ENCODE results near the gene EMILIN1.
"Not testable (repeated sequence)": the region's sequence is repeated elsewhere in the genome, so short reads cannot be mapped to it uniquely, and the experiment has no call there.

Gene EMILIN1

DNA sequence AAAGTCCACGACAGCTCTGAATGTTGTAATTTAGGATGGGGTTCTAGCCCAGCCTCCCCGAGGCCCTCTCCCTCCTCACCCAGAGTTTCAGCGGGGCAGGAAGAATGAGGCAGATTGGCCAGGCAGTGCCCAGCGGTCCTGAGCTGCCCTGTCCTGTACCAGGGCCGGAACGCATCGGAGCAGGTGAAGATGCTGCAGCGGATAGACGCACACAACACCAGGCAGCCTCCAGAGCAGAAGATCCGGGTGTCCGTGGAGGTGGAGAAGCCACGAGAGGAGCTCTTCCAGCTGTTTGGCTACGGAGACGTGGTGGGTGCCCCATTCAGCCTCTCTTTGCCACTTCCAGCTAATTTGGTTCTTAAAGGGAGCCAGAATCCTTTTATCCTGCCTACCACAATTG is 18.9 kb downstream of the EMILIN1 start:
- 86 to 94% methylated on average over 10 of the region's 14 CpGs for WGBS, 2 experiments (ENCODE audit: insufficient coverage in 2 of 2)
- H3K36me3 ChIP-seq (ENCODE audit: control insufficient read depth, insufficient read depth, low read length) = no peaks in the 10 kb centered on the region
- H3K9me3 ChIP-seq (ENCODE audit: control insufficient read depth, low read length) = no peaks in the 10 kb centered on the region
- H3K4me1 ChIP-seq (ENCODE audit: control insufficient read depth, insufficient read depth, low read length, poor library complexity, severe bottlenecking) = peaks cover 8% of the 10 kb centered on the region
- no peak overlapping the region for H3K27ac ChIP-seq (ENCODE audit: low read depth, low read length, severe bottlenecking)
- H3K4me3 ChIP-seq (ENCODE audit: extremely low read depth, insufficient read depth, low read length, poor library complexity, severe bottlenecking) = no peak overlapping the region

DNA sequence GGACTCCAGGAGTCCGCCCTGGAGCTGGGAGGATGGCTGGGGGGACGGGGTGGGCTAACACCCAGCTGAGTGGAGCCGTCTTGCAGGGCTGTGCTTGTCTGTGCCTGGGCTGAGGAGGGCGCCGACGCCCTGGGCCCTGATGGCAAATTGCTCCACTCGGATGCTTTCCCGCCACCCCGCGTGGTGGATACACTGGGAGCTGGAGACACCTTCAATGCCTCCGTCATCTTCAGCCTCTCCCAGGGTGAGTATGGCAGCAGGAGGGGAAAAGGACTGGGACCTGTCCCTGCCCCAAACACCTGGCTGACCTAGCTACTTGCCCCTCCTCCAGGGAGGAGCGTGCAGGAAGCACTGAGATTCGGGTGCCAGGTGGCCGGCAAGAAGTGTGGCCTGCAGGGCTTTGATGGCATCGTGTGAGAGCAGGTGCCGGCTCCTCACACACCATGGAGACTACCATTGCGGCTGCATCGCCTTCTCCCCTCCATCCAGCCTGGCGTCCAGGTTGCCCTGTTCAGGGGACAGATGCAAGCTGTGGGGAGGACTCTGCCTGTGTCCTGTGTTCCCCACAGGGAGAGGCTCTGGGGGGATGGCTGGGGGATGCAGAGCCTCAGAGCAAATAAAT is 21.0 kb downstream of the EMILIN1 start:
- H3K4me3 ChIP-seq (ENCODE audit: extremely low read depth, insufficient read depth, low read length, poor library complexity, severe bottlenecking) = no peak overlapping the region
- H3K27ac ChIP-seq (ENCODE audit: low read depth, low read length, severe bottlenecking) = no peak overlapping the region
- H3K4me1 ChIP-seq (ENCODE audit: control insufficient read depth, insufficient read depth, low read length, poor library complexity, severe bottlenecking) = no peaks in the 10 kb centered on the region
- no peaks in the 10 kb centered on the region for H3K36me3 ChIP-seq (ENCODE audit: control insufficient read depth, insufficient read depth, low read length)
- 91 to 95% methylated on average over 14 to 16 of the region's 19 CpGs for WGBS, 2 experiments (ENCODE audit: insufficient coverage in 2 of 2)
- no peaks in the 10 kb centered on the region for H3K9me3 ChIP-seq (ENCODE audit: control insufficient read depth, low read length)

GRCh38 chr2:27100036-27100435 is 21.6 kb downstream of the EMILIN1 start:
- WGBS, 2 experiments (ENCODE audit: insufficient coverage in 2 of 2) = 86 to 93% methylated on average over 8 to 10 of the region's 10 CpGs

GRCh38 chr2:27102329-27102728 is 23.9 kb downstream of the EMILIN1 start:
- Histone ChIP-seq H3K9me3 (ENCODE audit: control insufficient read depth, low read length) (no peaks in the 10 kb centered on the region), H3K4me3 (ENCODE audit: extremely low read depth, insufficient read depth, low read length, poor library complexity, severe bottlenecking) (no peak overlapping the region), H3K27ac (ENCODE audit: low read depth, low read length, severe bottlenecking) (no peak overlapping the region), H3K36me3 (ENCODE audit: control insufficient read depth, insufficient read depth, low read length) (no peaks in the 10 kb centered on the region), H3K4me1 (ENCODE audit: control insufficient read depth, insufficient read depth, low read length, poor library complexity, severe bottlenecking) (no peaks in the 10 kb centered on the region)
- WGBS, 2 experiments (ENCODE audit: insufficient coverage in 2 of 2) = 80 to 87% methylated on average over 1 to 3 of the region's 5 CpGs

More at GRCh38 chr2:27100036-27100435, 21.6 kb downstream of the EMILIN1 start:
- no peaks in the 10 kb centered on the region for H3K9me3 ChIP-seq (ENCODE audit: control insufficient read depth, low read length)
- no peak overlapping the region for H3K27ac ChIP-seq (ENCODE audit: low read depth, low read length, severe bottlenecking)
- H3K36me3 ChIP-seq (ENCODE audit: control insufficient read depth, insufficient read depth, low read length) = no peaks in the 10 kb centered on the region
- H3K4me1 ChIP-seq (ENCODE audit: control insufficient read depth, insufficient read depth, low read length, poor library complexity, severe bottlenecking) = no peaks in the 10 kb centered on the region
- H3K4me3 ChIP-seq (ENCODE audit: extremely low read depth, insufficient read depth, low read length, poor library complexity, severe bottlenecking) = no peak overlapping the region

GRCh38 chr2:27105981-27106380 is 27.6 kb downstream of the EMILIN1 start:
- Histone ChIP-seq H3K4me3 (ENCODE audit: extremely low read depth, insufficient read depth, low read length, poor library complexity, severe bottlenecking) (no peak overlapping the region), H3K36me3 (ENCODE audit: control insufficient read depth, insufficient read depth, low read length) (no peaks in the 10 kb centered on the region), H3K4me1 (ENCODE audit: control insufficient read depth, insufficient read depth, low read length, poor library complexity, severe bottlenecking) (no peaks in the 10 kb centered on the region), H3K27ac (ENCODE audit: low read depth, low read length, severe bottlenecking) (no peak overlapping the region), H3K9me3 (ENCODE audit: control insufficient read depth, low read length) (no peaks in the 10 kb centered on the region)
- 81 to 94% methylated on average over 3 of the region's 3 CpGs for WGBS, 2 experiments (ENCODE audit: insufficient coverage in 2 of 2)

DNA sequence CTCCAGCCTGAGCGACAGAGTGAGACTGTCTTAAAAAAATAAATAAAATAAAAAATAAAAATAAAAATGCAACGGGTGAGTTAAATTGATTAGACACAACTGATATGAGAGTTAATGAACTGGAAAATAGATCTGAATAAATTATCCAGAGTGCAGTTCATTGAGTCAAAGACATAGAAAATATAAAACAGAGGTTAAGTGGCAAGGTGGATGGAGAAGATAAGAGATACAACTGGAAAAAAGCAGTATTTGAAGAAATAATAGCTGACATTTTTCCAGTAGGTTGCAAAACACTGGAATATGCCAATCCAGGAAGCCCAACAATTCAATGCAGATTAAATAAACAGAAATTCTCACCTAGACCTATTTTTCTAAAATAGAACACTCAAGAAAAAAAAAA is 29.8 kb downstream of the EMILIN1 start:
- no peaks in the 10 kb centered on the region for H3K4me1 ChIP-seq (ENCODE audit: control insufficient read depth, insufficient read depth, low read length, poor library complexity, severe bottlenecking)
- H3K27ac ChIP-seq (ENCODE audit: low read depth, low read length, severe bottlenecking) = no peak overlapping the region
- no peaks in the 10 kb centered on the region for H3K36me3 ChIP-seq (ENCODE audit: control insufficient read depth, insufficient read depth, low read length)
- no peak overlapping the region for H3K4me3 ChIP-seq (ENCODE audit: extremely low read depth, insufficient read depth, low read length, poor library complexity, severe bottlenecking)
- no peaks in the 10 kb centered on the region for H3K9me3 ChIP-seq (ENCODE audit: control insufficient read depth, low read length)
- 100% methylated on average over 1 of the region's 2 CpGs; no CpG with 5 or more reads in 1 of the 2 experiments for WGBS, 2 experiments (ENCODE audit: insufficient coverage in 2 of 2)

DNA sequence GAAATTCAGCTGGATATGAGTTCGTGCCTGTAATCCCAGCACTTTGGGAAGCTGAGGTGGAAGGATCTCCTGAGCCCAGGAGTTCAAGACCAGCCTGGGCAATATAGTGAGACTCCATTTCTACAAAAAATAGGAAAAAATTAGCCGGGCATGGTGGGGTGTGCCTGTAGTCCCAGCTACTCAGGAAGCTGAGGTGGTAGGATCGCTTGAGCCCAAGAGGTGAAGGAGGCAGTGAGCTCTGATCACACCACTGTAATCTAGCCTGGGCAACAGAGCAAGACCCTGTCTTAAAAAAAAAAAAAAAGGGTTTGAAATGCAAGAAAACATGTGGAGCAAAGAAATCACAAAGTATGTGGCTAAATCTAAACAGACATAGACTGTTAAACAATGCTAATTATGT is 30.7 kb downstream of the EMILIN1 start:
- Histone ChIP-seq H3K27ac (ENCODE audit: low read depth, low read length, severe bottlenecking) (no peak overlapping the region), H3K4me1 (ENCODE audit: control insufficient read depth, insufficient read depth, low read length, poor library complexity, severe bottlenecking) (no peaks in the 10 kb centered on the region), H3K9me3 (ENCODE audit: control insufficient read depth, low read length) (no peaks in the 10 kb centered on the region), H3K4me3 (ENCODE audit: extremely low read depth, insufficient read depth, low read length, poor library complexity, severe bottlenecking) (no peak overlapping the region), H3K36me3 (ENCODE audit: control insufficient read depth, insufficient read depth, low read length) (no peaks in the 10 kb centered on the region)
- 93 to 94% methylated on average over 3 of the region's 3 CpGs for WGBS, 2 experiments (ENCODE audit: insufficient coverage in 2 of 2)

DNA sequence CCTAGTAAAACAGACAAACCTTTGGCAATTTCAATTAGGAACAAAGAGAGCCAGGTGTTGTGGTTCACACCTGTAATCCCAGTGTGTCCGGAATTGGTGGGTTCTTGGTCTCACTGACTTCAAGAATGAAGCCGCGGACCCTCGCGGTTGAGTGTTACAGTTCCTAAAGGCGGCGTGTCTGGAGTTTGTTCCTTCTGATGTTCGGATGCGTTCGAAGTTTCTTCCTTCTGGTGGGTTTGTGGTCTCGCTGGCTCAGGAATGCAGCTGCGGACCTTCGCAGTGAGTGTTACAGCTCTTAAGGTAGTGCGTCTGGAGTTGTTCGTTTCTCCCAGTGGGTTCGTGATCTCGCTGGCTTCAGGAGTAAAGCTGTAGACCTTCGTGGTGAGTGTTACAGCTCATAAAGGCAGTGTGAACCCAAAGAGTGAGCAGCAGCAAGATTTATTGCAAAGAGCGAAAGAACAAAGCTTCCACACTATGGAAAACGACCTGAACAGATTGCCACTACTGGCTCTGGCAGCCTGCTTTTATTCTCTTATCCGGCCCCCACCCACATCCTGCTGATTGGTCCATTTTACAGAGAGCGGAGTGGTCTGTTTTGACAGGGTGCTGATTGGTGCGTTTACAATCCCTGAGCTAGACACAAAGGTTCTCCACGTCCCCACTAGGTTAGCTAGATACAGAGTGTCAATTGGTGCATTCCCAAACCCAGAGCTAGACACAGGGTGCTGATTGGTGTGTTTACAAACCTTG is 32.4 kb downstream of the EMILIN1 start:
- H3K36me3 ChIP-seq (ENCODE audit: control insufficient read depth, insufficient read depth, low read length); H3K27ac ChIP-seq (ENCODE audit: low read depth, low read length, severe bottlenecking); H3K4me3 ChIP-seq (ENCODE audit: extremely low read depth, insufficient read depth, low read length, poor library complexity, severe bottlenecking); H3K4me1 ChIP-seq (ENCODE audit: control insufficient read depth, insufficient read depth, low read length, poor library complexity, severe bottlenecking); H3K9me3 ChIP-seq (ENCODE audit: control insufficient read depth, low read length): not testable (repeated sequence)
- WGBS, 2 experiments (ENCODE audit: insufficient coverage in 2 of 2) = 88 to 95% methylated on average over 17 to 21 of the region's 24 CpGs

DNA sequence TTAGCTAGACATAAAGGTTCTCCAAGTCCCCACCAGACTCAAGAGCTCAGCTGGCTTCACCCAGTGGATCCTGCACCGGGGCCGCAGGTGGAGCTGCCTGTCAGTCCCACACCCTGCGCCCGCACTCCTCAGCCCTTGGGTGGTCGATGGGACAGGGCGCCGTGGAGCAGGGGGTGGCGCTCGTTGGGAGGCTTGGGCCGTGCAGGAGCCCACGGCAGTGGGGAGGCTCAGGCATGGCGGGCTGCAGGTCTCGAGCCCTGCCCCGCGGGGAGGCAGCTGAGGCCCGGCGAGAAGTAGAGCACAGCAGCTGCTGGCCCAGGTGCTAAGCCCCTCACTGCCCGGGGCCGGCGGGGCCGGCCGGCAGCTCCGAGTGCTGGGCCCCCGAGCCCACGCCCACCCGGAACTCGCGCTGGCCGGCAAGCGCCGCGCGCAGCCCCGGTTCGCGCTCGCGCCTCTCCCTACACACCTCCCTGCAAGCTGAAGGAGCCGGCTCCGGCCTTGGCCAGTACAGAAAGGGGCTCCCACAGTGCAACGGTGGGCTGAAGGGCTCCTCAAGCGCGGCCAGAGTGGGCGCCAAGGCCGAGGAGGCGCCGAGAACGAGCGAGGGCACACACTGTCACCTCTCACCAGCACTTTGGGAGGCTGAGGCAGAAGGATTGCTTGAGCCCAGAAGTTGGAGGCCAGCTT is 33.1 kb downstream of the EMILIN1 start:
- H3K9me3 ChIP-seq (ENCODE audit: control insufficient read depth, low read length); H3K4me3 ChIP-seq (ENCODE audit: extremely low read depth, insufficient read depth, low read length, poor library complexity, severe bottlenecking); H3K36me3 ChIP-seq (ENCODE audit: control insufficient read depth, insufficient read depth, low read length); H3K4me1 ChIP-seq (ENCODE audit: control insufficient read depth, insufficient read depth, low read length, poor library complexity, severe bottlenecking); H3K27ac ChIP-seq (ENCODE audit: low read depth, low read length, severe bottlenecking): not testable (repeated sequence)
- 95 to 96% methylated on average over 12 to 26 of the region's 49 CpGs for WGBS, 2 experiments (ENCODE audit: insufficient coverage in 2 of 2)

- no peak overlapping the region for H3K27ac ChIP-seq (ENCODE audit: low read depth, low read length, severe bottlenecking)
- H3K36me3 ChIP-seq (ENCODE audit: control insufficient read depth, insufficient read depth, low read length) = no peaks in the 10 kb centered on the region
- H3K9me3 ChIP-seq (ENCODE audit: control insufficient read depth, low read length) = no peaks in the 10 kb centered on the region
- no peak overlapping the region for H3K4me3 ChIP-seq (ENCODE audit: extremely low read depth, insufficient read depth, low read length, poor library complexity, severe bottlenecking)
- H3K4me1 ChIP-seq (ENCODE audit: control insufficient read depth, insufficient read depth, low read length, poor library complexity, severe bottlenecking) = no peaks in the 10 kb centered on the region
- WGBS, 2 experiments (ENCODE audit: insufficient coverage in 2 of 2) = 77 to 81% methylated on average over 2 of the region's 2 CpGs
Measured at GRCh38 chr2:27115519-27115918, 37.1 kb downstream of the EMILIN1 start.
